KOPT-K1 (cell line): ENCODE results near the gene SRRM4.

Experiments used
- H3K27ac ChIP-seq: fragments of 200-600 bp; sonication (generic); 2 replicates; pipeline ENCODE4 v1.5.1; 2016; ENCODE audit warnings: antibody characterized with exemption, mild to moderate bottlenecking, low read depth, low read length; ENCODE audit not compliant: poor library complexity, severe bottlenecking
- H3K36me3 ChIP-seq: fragments of 200-600 bp; sonication (generic); 2 replicates; pipeline ENCODE4 v1.5.1; 2017; ENCODE audit warnings: antibody characterized with exemption, mild to moderate bottlenecking, low read length, moderate library complexity; ENCODE audit not compliant: insufficient read depth
- H3K9me3 ChIP-seq: fragments of 200-600 bp; sonication (generic); 2 replicates; pipeline ENCODE4 v1.5.1; 2017; ENCODE audit warnings: antibody characterized with exemption, low read length, mild to moderate bottlenecking; ENCODE audit not compliant: insufficient read depth, poor library complexity, severe bottlenecking

The SRRM4 gene

DNA sequence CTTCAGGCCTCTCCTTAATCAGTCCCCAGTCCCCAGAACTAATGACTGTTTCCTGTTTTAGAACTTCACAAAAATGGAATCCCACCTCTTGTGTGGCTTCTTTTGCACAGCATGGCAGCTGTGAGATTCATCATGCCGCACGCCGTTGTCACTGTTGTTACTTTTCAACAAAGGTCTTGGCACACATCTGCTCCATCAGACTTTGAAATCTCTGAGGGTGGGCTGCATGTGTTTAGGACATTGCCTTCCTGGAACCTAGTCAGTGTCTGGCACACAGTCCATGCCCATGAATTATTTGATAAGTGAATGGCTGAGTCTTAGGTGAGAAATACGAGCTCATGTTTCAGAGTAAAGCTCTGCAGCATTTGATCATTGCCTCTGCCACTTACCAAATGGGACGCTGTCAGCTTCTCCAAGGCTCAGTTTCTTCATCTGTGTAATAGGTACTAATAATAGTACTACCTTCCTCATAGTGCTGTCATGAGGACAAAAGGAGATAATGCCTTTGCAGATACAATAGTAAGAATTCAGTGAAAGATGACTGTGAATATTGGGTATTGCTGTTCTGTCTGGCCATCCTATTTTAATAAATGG lies 90.4 kb downstream of the SRRM4 start:
- no peaks in the 10 kb centered on the region for H3K9me3 ChIP-seq
- no peak overlapping the region for H3K27ac ChIP-seq

DNA sequence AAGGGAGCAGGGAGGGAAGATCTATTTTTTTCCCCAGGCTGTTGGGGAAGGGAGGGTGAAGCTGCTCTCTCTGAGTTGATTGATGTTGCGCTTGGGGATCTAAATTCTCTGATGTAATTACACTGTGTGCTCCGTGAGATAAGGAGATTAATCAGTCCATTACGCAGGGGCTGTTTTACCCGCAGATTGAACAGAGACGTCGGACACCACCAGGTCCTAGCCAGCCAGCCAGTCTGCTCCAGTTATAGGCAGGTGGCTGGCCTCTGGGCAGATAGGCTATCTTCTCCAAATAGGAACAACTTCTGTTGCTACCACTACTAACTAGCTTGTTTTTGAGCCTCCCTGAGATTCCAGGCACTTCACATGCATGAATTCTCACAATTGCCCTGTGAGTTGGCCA lies 91.1 kb downstream of the SRRM4 start:
- H3K27ac ChIP-seq, result no peak overlapping the region
- H3K36me3 ChIP-seq, result no peaks in the 10 kb centered on the region
- H3K9me3 ChIP-seq, result no peaks in the 10 kb centered on the region

More for the DNA sequence above, 90.4 kb downstream of the SRRM4 start:
- no peaks in the 10 kb centered on the region for H3K36me3 ChIP-seq

- Histone ChIP-seq H3K36me3 (no peaks in the 10 kb centered on the region), H3K9me3 (no peaks in the 10 kb centered on the region), H3K27ac (no peak overlapping the region)
Measured at GRCh38 chr12:119075222-119075787, 94.0 kb downstream of the SRRM4 start.

DNA sequence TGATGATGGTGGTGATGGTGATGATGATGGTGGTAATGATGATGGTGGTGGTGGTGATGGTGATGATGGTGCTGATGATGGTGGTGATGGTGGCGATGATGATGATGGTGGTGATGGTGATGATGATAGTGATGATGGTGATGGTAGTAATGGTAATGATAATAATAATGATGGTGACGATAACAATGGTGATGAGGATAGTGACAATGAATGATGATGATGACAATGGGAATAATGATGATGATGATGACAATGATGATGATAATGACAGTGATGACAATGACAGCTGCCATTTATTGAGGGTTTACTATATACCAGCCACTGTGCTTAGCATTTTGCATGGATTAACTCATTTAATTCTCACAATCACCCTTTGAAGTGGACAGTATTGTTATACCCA lies 94.6 kb downstream of the SRRM4 start:
- Histone ChIP-seq H3K27ac (no peak overlapping the region), H3K36me3 (no peaks in the 10 kb centered on the region), H3K9me3 (no peaks in the 10 kb centered on the region)

GRCh38 chr12:119079530-119079929 lies 98.2 kb downstream of the SRRM4 start:
- Histone ChIP-seq H3K36me3 (no peaks in the 10 kb centered on the region), H3K9me3 (no peaks in the 10 kb centered on the region), H3K27ac (no peak overlapping the region)

DNA sequence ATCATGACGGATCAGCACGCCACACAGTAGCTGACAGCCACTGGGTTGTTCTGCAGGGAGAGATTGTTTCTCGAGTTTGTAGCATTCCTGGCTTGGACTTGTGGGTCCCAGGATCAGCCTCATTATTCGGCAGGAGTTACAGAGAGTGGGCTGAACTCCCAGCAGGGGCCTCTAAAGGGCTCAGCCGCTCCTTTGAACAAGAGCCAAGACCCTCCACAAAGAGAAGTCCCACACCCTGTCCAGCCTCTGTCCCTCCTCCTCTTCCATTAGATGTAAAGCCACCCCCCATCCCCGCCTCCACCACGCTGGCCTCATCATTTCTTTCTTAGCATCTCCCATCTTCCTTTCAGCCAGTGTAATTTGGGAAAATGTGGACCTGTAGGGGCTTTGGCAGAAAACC lies 100.7 kb downstream of the SRRM4 start:
- Histone ChIP-seq H3K27ac (no peak overlapping the region), H3K36me3 (no peaks in the 10 kb centered on the region), H3K9me3 (no peaks in the 10 kb centered on the region)

- Histone ChIP-seq H3K9me3 (no peaks in the 10 kb centered on the region), H3K36me3 (no peaks in the 10 kb centered on the region), H3K27ac (no peak overlapping the region)
Measured at GRCh38 chr12:119082496-119082895, 101.2 kb downstream of the SRRM4 start.

GRCh38 chr12:119088685-119089379 lies 107.5 kb downstream of the SRRM4 start:
- no peaks in the 10 kb centered on the region for H3K36me3 ChIP-seq
- no peaks in the 10 kb centered on the region for H3K9me3 ChIP-seq
- no peak overlapping the region for H3K27ac ChIP-seq

DNA sequence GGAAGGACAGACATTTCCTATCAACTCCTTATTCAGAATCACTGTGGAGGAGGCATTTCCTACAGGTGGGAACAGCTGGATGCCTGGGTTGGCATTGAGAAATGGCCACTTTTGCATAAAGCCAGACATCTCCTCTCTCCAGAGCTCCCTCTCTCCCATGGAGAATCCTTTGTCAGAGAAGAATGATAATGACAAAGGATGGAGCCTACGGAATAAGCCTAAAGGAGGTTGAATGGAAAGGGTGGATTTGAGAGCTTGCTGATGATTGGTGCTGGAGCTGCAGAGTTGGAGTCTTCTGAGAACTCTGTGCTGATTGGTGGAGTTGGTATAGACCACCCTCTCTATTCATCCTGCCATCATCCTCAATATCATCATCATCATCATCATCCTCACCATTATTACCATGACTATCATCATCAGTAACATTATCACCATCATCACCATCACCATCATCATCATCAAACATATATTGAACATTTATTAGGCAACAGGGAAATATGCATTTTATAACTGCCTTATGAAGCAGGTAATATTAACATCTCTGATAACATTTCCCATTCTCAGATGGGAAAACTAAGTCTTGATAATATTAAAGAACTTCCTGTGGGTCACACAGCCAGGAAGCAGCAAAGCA lies 108.2 kb downstream of the SRRM4 start:
- no peak overlapping the region for H3K27ac ChIP-seq
- H3K9me3 ChIP-seq, result no peaks in the 10 kb centered on the region
- no peaks in the 10 kb centered on the region for H3K36me3 ChIP-seq

GRCh38 chr12:119090276-119090675 lies 108.9 kb downstream of the SRRM4 start:
- Histone ChIP-seq H3K27ac (no peak overlapping the region), H3K9me3 (no peaks in the 10 kb centered on the region), H3K36me3 (no peaks in the 10 kb centered on the region)

DNA sequence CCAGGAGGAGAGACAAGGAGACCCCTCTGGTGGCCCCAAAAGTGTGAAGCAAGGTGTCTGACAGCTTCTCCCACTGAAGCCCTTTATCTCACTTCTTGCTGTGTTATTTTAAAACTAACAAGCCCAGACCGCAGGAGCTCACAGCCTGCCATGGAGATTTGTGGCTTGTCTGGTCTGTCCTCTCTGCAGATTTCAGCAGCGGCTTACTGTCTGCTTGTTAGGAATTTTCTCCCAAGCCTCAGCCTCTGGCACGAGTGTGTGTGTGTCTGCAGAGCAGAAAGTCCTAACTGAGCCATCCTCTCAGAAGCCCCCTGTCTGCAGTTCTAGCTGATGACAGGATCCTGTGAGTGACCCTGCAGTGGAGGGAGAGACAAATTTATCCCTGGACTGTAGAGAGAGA lies 109.5 kb downstream of the SRRM4 start:
- Histone ChIP-seq H3K9me3 (no peaks in the 10 kb centered on the region), H3K36me3 (no peaks in the 10 kb centered on the region), H3K27ac (no peak overlapping the region)

DNA sequence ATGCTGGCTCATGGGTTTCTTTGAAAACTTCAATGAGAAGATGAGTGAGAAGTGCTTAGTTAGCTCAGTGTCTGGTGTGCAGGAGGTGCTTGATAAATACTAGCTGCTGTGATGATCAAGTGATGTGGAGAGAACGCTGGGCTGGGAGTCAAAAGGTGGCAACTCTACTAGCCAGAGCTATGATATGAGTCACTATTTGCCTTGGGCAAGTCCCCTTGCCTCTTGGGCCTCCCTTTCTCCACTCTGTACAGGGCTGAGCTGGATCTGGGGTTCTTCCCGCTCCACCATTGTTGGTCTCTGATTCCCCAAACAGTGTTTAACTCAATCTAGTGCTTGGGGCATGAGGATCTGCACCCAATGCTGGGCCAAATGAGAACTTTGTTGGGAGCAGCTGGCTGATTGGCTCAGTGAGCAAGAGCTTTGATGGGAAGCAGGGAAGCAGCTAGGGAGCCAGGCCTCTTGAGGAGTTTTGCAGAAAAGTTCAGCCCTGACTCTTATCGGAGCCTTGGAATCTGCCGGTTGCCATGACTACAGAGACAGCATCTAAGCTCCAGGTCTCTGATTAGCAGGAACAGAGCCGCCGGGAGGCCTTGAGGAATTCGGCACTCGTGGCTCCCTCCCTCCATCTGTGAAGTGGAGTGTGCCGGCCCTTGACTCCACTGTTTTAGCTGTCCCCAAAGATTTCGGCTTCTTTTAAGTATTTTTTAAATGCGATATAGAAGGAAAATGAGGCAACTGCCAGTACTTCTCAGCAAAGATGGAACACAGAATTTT lies 115.3 kb downstream of the SRRM4 start:
- H3K36me3 ChIP-seq, result no peaks in the 10 kb centered on the region

GRCh38 chr12:119100933-119101332 lies 119.6 kb downstream of the SRRM4 start:
- Histone ChIP-seq H3K9me3 (no peaks in the 10 kb centered on the region), H3K36me3 (no peaks in the 10 kb centered on the region), H3K27ac (no peak overlapping the region)

More for the DNA sequence above, 115.3 kb downstream of the SRRM4 start:
- Histone ChIP-seq H3K27ac (no peak overlapping the region), H3K9me3 (no peaks in the 10 kb centered on the region)

DNA sequence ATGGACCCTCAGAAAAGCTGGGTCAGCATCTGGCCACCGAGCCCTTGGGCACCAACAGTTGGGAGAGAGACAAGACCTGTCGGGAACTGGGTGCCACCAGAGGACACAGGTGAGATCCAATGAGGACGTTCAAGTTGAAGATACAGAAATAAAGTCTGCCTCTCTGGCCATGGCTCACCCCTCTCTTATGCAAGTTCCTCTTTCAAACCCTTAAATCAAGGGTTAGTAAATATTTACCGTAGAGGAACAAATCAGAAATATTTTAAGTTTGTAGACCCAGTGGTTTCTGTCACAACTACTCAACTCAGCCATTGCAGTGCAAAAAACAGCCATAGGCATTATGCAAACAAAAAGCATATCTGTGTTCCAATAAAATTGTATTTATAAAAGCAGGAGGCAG lies 120.9 kb downstream of the SRRM4 start:
- no peak overlapping the region for H3K27ac ChIP-seq
- H3K9me3 ChIP-seq, result no peaks in the 10 kb centered on the region
- no peaks in the 10 kb centered on the region for H3K36me3 ChIP-seq

- H3K9me3 ChIP-seq, result no peaks in the 10 kb centered on the region
- H3K36me3 ChIP-seq, result no peaks in the 10 kb centered on the region
- no peak overlapping the region for H3K27ac ChIP-seq
Measured at GRCh38 chr12:119102714-119103113, 121.4 kb downstream of the SRRM4 start.
